GM19372 (cell line): Measurements from ENCODE around the gene IFIT1B.

Experiments used
- ATAC-seq: cut with Tn5 transposase; IDR thresholded peaks from one replicate; pipeline ENCODE4 v1.9.1; 2021; ENCODE audit warnings: mild to moderate bottlenecking, low read depth, moderate library complexity; ENCODE audit not compliant: unreplicated experiment

Gene IFIT1B

DNA sequence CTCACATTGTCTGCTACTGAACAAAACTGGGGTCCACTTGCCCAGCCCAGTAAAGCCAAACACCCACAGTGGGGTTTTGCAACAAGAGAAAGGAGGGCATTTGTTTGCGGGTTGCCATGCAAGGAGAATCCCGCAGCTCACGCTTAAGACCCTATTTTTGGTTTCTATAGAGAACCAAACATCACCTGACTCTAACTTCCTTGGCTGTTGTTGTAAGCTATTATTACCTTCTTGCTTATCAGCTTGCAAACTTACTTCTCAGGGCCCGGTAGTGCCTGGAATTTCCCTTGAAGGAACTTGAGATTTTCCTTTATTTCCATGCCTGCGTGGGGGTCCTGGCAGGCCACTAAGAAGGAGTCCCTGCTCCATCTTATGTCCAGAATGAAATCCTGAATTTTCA, 29.4 kb upstream of the IFIT1B start:
- ATAC-seq, result no peak

DNA sequence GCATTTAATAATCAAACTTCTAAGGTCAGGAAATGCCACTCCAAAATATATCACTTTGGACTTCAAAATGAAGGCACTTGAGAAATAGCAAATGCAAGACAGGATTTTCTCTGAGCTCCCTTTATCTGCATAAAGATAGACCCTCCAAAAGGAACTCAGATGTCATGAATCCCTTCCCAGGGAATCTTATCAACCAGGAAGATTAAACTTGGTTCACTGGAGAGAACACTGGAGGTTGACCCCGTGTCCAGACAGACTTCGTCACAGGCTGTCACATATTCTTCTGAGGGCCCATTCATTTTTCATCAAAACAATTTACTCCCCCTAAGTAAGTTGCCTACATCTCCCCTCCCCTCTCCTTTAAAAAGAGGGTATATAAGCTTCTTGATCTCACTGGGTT, 28.9 kb upstream of the IFIT1B start:
- ATAC-seq, result no peak

DNA sequence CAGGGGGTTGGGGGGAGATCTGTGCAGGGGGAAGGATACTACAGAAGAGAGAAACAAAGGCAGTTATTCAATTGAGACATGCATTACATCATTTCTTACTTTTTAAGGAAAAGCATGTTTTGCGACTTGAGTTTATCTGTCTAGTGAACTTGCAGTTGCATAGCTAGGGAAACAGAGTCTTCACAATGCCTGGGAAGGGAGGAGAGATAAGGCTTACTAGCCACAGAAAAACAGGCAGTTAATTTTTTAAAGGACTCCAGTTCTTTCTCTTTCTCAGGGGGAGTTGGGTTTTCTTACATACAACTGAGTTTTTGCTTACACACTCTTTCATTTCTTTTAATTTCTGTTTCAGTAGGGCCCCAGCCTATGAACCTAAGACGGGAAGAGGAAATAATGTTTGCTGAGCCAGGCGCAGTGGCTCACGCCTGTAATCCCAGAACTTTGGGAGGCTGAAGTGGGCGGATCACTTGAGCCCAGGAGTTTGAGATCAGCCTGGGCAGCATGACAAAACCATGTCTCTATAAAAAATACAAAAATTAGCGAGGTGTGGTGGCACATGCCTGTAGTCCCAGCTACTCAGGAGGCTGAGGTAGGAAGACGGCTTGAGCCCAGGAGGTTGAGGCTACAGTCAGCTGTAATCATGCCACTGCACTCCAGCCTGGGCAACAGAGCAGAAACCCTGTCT, 27.1 kb upstream of the IFIT1B start:
- peak; percentile 41 for ATAC-seq

DNA sequence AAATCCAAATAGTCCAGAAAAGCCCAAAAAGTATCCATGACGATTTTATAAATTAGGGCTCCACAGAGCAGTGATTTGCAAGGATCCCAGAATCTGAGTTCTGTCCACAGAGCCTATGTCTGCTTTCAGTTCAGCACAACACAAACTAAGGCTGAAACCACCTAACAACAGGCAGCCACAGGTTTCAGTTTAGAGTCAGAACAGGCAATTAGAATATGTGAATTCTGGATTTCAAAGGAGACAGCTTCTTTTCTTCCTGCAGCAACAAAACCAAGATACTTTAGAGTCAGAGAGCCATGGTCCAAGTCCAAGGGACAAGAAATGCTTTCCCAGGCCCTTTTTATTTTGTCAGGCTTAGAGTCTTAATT, 26.5 kb upstream of the IFIT1B start:
- ATAC-seq, result peak; percentile 82

DNA sequence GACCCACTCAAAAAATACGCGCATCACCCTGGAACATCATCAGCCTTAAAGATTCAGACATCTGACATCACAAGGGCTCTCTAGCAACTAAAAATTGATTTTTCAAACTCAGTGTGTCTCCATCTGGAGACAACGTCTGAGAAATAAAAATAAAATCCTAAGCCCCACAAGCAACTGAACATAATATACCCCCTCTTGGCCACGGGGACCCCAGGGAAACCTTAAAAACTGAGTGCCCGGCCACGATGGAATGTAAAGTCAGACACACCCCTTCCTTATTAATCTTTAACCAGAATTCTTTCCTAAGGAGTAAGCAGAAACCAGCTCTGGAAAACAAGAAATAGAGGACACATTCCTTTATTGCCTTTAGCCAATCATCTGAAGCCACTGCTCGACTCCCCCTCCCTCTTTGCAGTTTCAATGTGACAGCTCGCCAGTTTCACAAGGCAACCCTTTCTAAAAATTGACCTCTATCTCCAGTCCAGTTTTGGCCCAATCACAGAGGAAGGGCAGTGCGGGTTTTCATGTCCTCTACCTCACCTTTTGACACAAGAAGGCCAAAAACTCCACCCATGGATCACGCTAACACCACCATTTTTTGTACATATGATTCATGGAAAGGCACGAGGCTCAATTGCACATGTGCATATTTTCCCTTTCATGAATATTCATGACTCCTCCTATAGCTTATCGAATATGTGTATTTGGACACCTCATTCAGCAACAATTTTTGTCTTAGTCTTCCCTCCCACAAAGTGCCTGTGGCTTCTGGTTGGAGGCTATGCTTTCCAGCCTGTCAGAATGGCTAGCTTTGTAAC, 25.9 kb upstream of the IFIT1B start:
- ATAC-seq, result peak; percentile 46

DNA sequence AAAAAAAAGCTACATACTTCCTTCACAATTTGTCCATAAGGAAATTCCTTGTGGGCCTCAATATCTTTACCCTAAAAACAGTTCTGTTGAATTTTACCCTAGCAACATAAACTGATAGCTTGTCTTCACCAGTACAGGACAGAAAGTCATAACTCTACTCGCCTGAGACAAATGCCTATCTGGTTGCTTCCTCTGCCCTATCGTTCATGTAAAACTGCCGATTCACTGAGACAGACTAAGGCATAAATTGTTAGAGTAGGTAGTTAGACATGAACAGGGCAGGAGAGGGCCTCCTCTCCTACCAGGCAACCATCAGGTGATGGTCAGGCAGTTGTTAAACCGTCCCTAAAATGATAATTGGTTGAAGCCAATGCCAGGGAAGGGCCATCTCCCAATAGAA, 25.1 kb upstream of the IFIT1B start:
- no peak for ATAC-seq

DNA sequence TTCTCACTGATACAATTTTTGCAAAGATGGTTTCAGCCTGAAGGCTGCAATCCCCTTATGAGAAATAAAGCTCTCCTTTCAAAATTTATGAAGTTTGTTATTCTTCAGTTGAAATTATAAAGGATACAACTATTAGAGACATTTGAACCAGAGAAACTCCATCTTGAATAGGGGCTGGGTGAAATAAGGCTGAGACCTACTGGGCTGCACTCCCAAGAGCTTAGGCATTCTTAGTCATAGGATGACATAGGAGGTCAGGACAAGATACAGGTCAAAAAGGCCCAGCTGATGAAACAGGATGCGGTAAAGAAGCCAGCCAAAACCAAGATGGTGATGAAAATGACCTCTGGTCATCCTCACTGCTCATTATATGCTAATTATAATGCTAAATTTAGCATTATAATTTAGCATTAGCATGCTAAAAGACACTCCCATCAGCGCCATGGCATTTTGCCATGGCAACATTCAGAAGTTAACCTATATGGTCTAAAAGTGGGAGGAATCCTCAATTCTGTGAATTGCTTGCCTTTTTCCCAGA, 22.4 kb upstream of the IFIT1B start:
- no peak for ATAC-seq

DNA sequence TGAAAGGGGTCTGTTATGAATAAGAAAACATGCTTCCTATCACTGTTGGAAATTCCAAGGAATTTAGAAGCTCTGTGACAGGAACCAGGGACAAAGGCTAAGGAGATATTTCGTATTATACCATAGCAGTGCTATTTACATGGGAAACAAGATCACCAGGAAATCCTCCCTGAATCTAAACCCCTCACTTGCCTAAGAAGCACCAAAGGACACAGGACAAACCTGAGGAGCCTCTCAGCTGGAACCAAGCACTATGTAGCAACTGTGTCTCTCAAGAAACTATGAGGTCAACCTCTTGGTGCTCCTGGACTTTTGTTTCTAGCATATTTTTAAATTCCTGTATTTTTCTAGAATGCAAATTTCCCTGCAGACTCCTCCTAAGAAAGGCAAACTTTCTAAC, 20.8 kb upstream of the IFIT1B start:
- no peak for ATAC-seq

DNA sequence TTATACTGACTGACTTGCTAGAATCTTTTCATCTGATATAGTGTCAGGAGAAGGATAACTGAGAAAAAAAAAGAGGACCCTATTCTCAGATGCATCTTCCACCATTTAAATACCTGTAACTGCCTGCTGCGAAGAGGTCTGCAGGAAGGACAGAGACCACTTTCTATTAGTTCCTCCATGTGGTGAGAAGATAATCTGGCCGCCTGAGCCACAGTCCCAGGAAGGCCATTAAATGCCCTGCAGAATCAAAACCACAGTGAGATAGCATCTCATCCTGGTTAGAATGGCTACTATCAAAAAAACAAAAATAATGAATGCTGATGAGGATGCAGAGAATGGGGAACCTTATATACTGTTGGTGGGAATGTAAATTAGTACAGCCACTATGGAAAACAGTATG, 19.9 kb upstream of the IFIT1B start:
- ATAC-seq, result no peak

DNA sequence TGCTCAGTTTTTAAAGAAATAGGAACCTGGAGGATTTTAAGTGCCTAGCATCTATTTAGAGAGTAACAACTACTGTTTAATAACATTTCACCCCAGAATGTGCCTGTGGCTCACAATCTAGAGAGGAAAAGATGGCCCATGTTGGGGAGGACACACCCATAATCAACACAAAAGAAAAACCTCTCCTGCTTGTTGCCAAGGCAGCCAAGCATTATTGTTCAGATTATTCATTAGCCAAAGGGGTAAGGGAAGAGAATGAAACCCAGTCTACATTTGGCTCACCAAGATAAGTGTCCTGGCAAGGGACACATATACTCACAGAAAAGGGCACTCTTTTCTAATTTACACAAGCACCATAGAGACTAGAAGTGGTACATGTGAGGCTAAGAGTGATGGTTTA, 17.7 kb upstream of the IFIT1B start:
- no peak for ATAC-seq

DNA sequence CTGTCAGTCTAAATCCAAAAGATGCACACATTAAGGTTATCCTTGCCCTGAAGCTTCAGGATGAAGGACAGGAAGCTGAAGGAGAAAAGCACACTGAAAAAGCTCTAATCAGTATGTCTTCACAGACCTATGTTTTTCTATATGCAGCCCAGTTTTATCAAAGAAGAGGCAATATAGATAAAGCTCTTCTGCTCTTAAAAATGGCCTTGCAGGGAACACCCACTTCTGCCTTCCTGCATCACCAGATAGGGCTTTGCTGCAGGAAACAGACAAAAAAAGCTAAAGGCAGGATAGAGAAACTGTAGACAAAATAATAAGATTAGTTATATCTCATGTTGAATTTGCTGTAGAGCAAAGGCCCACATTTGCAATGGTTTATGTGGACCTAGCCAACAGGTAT, 14.9 kb upstream of the IFIT1B start:
- no peak for ATAC-seq

DNA sequence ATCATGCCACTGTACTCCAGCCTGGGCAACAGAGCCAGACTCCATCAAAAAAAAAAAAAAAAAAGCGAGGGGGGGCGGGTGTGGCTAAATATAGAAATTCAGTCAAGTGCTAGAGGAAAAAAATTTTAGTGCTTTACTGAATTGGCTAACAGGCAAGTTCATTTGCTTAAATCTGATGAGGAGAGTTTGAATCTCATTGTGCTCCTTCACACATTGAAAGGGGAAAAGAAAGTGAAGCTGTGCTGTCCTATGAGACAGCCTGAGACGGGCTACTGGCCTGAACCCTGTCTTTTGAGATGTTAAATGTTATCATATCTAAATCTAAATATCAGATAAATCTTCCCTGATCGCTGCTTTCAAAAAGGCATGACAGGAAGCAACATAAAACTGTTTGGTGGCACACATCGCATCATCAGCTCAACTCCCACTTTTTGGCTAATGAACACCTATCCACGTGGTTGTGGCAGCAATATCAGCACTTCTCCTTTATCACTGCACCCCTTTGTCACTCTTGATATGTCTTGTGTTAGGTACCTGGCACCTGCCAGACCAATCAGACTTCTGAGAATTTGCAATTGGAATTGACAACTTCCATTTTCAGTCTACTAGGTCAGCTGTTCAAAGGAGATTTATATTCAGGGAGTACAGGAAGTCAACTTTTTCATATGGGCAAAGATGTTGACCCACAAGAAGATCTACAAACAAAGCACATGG, 14.0 kb upstream of the IFIT1B start:
- ATAC-seq, result no peak

DNA sequence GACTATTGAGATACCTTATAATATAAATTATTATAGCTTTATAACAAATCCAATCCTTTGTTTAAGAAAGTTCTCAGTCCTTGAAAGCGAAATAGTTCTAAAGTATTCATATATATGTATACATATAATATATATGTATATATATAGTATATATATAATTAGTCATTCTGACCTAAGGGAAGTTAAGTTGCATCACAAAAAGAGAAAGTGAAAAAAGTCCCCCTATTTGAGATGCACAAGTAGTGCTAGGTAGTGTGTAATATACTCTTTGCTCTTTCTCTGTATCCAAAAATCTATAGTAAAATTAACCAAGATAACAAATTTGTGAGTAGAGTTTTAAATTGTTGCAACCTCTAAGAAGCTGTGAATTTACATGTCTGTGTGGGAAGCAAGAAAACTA, 13.3 kb upstream of the IFIT1B start:
- ATAC-seq, result no peak

DNA sequence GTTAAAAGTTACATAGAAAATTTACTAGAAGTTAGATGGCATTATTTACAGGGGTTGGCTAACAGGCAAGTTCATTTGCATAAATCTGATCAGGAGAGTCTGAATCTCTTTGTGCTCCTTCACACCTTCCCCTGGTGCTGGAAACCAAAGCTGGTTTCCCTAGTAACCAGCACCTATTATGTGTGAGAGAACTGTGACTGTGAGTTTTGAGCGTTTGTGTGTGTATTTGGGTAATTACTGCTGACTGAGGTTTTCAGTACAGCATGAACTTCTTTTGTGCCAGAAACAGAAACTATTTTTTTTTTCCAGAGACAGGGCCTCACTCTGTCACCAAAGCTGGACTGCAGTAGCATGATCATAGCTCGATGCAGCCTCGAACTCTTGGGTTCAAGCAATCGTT, 10.3 kb upstream of the IFIT1B start:
- ATAC-seq, result no peak

DNA sequence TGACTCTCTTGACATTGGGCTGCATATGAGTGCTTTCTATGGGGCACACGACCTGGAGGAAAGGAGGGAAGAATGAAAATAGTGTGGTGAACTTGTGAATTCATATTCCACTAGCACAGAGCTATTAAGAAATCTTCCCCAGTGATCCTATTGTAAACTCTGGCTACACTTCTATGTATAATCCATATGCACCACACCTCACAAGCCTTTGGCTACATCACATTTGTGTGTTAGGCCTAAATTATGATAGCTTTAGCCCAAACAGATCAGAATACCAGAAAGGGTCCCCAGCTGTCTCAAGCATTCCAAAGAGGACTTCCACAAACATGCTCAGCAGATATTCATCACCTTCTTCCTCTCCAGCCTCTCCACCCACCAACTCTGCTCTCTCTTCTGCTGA, 9.7 kb upstream of the IFIT1B start:
- no peak for ATAC-seq

DNA sequence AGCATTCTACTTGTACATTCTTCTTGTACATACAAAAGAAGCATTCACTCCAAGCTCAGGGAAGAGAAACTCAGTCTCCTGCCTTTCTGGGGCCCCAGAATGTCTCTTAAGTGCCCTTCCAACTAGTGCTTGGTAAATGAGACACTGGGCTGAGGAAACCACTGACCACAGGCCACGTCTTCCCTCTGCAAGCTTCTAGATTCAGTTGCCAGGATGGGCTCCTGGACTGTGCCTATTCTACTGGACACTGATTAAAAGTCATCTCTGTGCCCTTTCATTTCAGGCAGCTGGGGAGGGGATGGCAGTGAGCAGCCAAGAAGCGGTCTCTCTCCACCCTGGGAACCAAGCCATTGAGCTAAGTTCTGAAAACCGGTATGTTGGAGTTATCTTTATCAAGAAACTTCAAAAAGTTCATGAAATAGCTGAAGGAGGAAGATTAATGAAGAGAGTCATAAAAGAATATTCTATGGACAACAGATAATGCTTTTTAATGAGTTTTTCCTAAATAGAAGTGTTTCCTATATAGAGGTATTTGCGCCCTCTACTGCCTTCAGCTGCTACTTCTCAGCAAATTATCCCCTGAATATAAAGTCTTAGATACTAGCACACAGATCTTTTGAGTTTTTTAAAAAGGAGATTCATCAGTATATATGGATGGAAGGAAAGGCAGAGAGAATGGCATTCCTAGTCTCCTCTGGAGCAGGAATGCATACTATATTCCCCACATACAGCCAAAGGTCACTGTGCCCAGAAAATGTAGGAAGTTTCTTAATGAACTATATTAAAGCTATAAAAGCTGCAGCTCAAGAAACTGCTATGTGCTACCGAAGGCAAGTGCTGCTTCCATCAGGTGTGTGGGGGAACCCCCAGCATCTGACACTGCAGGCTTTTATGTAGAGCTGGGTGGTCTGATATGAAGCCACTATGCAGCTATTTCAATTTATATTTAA, 8.4 kb upstream of the IFIT1B start:
- no peak for ATAC-seq

DNA sequence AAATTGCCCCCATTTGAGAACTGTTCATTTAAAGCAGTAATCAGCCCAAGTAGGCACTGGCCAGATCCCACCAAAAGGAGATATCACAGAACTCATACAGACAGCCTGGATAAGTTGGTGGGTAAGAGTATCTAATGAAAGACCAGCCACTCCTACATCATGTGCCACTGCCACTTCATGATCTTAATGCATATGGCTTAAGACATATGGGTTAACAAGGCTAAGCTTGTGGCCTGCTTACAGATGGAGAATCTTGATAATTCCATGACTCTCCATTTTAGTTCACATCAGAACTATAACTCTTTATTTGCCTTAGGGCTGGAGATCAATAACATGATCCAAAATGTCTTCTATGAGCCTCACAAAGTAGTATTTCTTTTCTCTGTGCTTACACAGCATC, 6.8 kb upstream of the IFIT1B start:
- no peak for ATAC-seq

DNA sequence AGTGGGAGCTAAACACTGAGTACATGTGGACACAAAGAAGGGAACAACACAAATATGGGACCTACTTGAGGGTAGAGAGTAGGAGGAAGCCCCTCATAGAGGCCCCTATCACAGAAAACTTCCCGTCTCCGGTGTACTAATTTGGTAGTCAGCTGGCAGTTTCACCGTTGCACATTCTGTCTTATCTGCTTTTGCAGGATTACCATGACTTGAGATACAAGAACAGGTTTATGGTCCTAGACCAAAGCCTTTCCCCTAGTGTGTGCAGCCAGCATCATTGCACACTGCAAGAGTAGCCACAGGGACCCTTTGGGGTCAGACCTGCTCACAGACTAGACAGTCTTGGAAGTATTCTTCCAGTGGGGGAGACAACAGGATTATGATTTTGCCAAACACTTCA, 5.9 kb upstream of the IFIT1B start:
- no peak for ATAC-seq

DNA sequence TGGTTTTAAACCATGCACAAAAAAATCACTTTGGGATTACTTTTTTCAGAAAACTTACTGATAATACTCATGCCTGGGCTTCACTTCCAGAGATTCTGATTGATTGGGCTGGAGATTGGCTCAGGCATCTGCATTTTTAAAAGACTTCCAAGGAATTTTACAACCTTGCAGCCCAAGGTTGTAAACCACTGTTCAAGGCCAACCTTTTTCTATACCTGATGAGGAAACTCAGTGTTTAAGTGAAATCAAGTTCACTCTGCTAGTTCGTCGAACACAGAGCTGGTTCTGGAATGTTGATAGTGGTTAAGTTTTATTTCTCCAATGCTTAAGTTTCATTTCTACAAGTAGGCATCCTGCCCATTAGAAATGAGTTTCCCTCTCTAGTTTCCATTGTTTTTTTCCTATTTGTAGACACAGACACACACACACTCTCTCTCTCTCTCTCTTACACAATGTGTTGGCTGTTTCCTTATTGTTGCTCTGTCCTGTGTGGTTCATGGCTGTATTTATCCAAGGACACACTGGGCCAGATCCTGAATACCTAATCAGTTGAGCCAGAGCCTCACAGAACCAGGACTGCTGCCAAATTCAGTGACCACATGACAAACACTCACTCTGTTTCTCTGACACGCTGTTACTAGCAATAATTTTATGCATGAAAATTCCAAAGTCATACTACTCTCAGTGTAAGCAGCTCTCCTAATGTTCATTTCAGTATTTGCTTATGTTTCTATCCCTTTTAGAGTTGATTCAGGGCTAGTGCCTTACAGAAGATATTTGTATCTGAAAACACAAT, 3.7 kb upstream of the IFIT1B start:
- ATAC-seq, result no peak
